Brain pericyte (primary cell): ENCODE results near the gene ASB18.

Source experiments
- DNase-seq: peaks from one replicate; pipeline ENCODE4 v3.0.0-alpha.2; 2012; ENCODE audit warnings: low read depth, low spot score

The ASB18 gene

GRCh38 chr2:236175548-236176150 is 88.6 kb downstream of the ASB18 start:
- no peak for DNase-seq

- no peak for DNase-seq
These were observed 90.2 kb downstream of the ASB18 start for GRCh38 chr2:236173729-236174607.

GRCh38 chr2:236173036-236173728 is 91.0 kb downstream of the ASB18 start:
- DNase-seq: no peak

GRCh38 chr2:236172255-236173035 is 91.8 kb downstream of the ASB18 start:
- no peak for DNase-seq

- DNase-seq: no peak
These were observed 92.4 kb downstream of the ASB18 start for GRCh38 chr2:236171680-236172254.

GRCh38 chr2:236171181-236171679 is 93.0 kb downstream of the ASB18 start:
- DNase-seq: no peak

GRCh38 chr2:236170590-236171165 is 93.5 kb downstream of the ASB18 start:
- no peak for DNase-seq

GRCh38 chr2:236169741-236170589 is 94.2 kb downstream of the ASB18 start:
- no peak for DNase-seq

- DNase-seq: no peak
These were observed 95.0 kb downstream of the ASB18 start for GRCh38 chr2:236169151-236169721.

- DNase-seq: no peak
These were observed 95.8 kb downstream of the ASB18 start, which contains the start of gene GBX2 for GRCh38 chr2:236168110-236169080. Gene GBX2, minus strand, starts transcription at chr2:236168386. Its CDS starts 415 bp downstream, at chr2:236167971.

- no peak for DNase-seq
These were observed 96.7 kb downstream of the ASB18 start for GRCh38 chr2:236167297-236168109.

- no peak for DNase-seq
These were observed 97.4 kb downstream of the ASB18 start for GRCh38 chr2:236166796-236167296.

- DNase-seq: no peak
These were observed 98.1 kb downstream of the ASB18 start for GRCh38 chr2:236165842-236166795.

- no peak for DNase-seq
These were observed 99.0 kb downstream of the ASB18 start for GRCh38 chr2:236164925-236165841.
